ENCODE measurements around the gene CTRB1.
"Not testable (repeated sequence)": the region's sequence is repeated elsewhere in the genome, so short reads cannot be mapped to it uniquely, and the experiment has no call there.

The CTRB1 gene

GRCh38 chr16:75226550-75227360 is 8.0 kb downstream of the CTRB1 start:
- DNase-seq: no peak

GRCh38 chr16:75227361-75228142 is 8.8 kb downstream of the CTRB1 start:
- DNase-seq: no peak

GRCh38 chr16:75228143-75228976 is 9.6 kb downstream of the CTRB1 start:
- DNase-seq: no peak

- no peak for DNase-seq
Measured at GRCh38 chr16:75229172-75230031, 10.6 kb downstream of the CTRB1 start.

GRCh38 chr16:75230471-75231110 is 11.8 kb downstream of the CTRB1 start:
- DNase-seq: no peak

GRCh38 chr16:75231570-75231969 is 12.8 kb downstream of the CTRB1 start:
- DNase-seq: no peak

GRCh38 chr16:75233611-75233938 is 14.8 kb downstream of the CTRB1 start:
- no peak for DNase-seq

- no peak for DNase-seq
Measured at GRCh38 chr16:75234856-75235696, 16.3 kb downstream of the CTRB1 start.

GRCh38 chr16:75235721-75236193 is 17.0 kb downstream of the CTRB1 start:
- no peak for DNase-seq

GRCh38 chr16:75236232-75236631 is 17.4 kb downstream of the CTRB1 start:
- DNase-seq: peak; percentile 61

- no peak for DNase-seq
Measured at GRCh38 chr16:75236736-75237397, 18.1 kb downstream of the CTRB1 start.

GRCh38 chr16:75237398-75238131 is 18.8 kb downstream of the CTRB1 start:
- no peak for DNase-seq

- DNase-seq: no peak
Measured at GRCh38 chr16:75238132-75238852, 19.5 kb downstream of the CTRB1 start.

- DNase-seq: no peak
Measured at GRCh38 chr16:75238853-75239541, 20.2 kb downstream of the CTRB1 start.

- no peak for DNase-seq
Measured at GRCh38 chr16:75239542-75240122, 20.8 kb downstream of the CTRB1 start.

- not testable (repeated sequence) for DNase-seq
Measured at GRCh38 chr16:75240633-75241032, 21.8 kb downstream of the CTRB1 start.

- DNase-seq: no peak
Measured at GRCh38 chr16:75241412-75241811, 22.6 kb downstream of the CTRB1 start.

- DNase-seq: no peak
Measured at GRCh38 chr16:75241955-75242354, 23.2 kb downstream of the CTRB1 start.
